Sigmoid colon (tissue), 7 donors: ENCODE data around the gene SEC16A. TPM values are rescaled to one million over a fixed set of nuclear protein-coding genes. Genes with fewer than 3 reads are reported as not detected.

Experiments
- DNase-seq: peaks from one replicate; pipeline ENCODE4 v3.0.0-alpha.2; 2019
- H3K27ac ChIP-seq, 4 donors: fragments of 200-600 bp; sonication (generic); one replicate each; pipeline ENCODE4 v1.5.1; 2016 to 2019; ENCODE audit warnings: mild to moderate bottlenecking in 1 of 4
- H3K27me3 ChIP-seq, 3 donors: fragments of 200-600 bp; sonication (generic); one replicate each; pipeline ENCODE4 v1.5.1; 2019; ENCODE audit warnings: mild to moderate bottlenecking in 1 of 3
- H3K36me3 ChIP-seq, 4 donors: fragments of 200-600 bp; sonication (generic); one replicate each; pipeline ENCODE4 v1.5.1; 2016 to 2019
- H3K4me1 ChIP-seq, 4 donors: fragments of 200-600 bp; sonication (generic); one replicate each; pipeline ENCODE4 v1.5.1; 2017 to 2019
- H3K4me3 ChIP-seq, 4 donors: fragments of 200-600 bp; sonication (generic); one replicate each; pipeline ENCODE4 v1.5.1; 2017 to 2019; ENCODE audit warnings: mild to moderate bottlenecking in 2 of 4, moderate library complexity in 1 of 4
- H3K9me3 ChIP-seq, 4 donors: fragments of 200-600 bp in 3 of 4; sonication (generic) in 3 of 4; one replicate each; pipeline versions ENCODE4 v1.5.1 to v1.6.1; 2013 to 2019
- CTCF ChIP-seq, 4 experiments: fragments of 450-650 bp in 3 of 4; fragments of 200-600 bp in 1 of 4; IDR thresholded peaks; one replicate each; pipeline ENCODE4 v1.5.1; 2016 to 2019; ENCODE audit warnings: antibody characterized with exemption in 4 of 4, mild to moderate bottlenecking in 3 of 4, moderate library complexity in 2 of 4
- EP300 ChIP-seq, 4 donors: sonication (generic); formaldehyde crosslinking; IDR thresholded peaks; one replicate each; pipeline ENCODE4 v1.6.1; 2017; ENCODE audit warnings: antibody characterized with exemption in 4 of 4
- POLR2A ChIP-seq, 2 donors: fragments of 450-650 bp; IDR thresholded peaks; one replicate each; pipeline ENCODE4 v1.6.1; 2016; ENCODE audit warnings: antibody characterized with exemption in 2 of 2, mild to moderate bottlenecking in 2 of 2, moderate library complexity in 2 of 2
- POLR2AphosphoS5 ChIP-seq, 4 donors: sonication (generic); formaldehyde crosslinking; IDR thresholded peaks; one replicate each; pipeline ENCODE4 v1.6.1; 2017; ENCODE audit warnings: antibody characterized with exemption in 4 of 4
- WGBS, 2 donors: extraction: QIAGEN DNeasy Blood & Tissue Kit; methylation state at CpG; one replicate each; pipeline ENCODE4 v1.1.7; 2013; 5-methylcytosine and 5-hydroxymethylcytosine counted together
- intact Hi-C: fragments of 100-400 bp; cut with DNase I; formaldehyde crosslinking; loops from one replicate; pipeline ENCODE4 v1.15.1; 2023
- polyA plus RNA-seq, 3 donors: library from polyadenylated mRNA; stranded (reverse); fragments of 200-250 nt; gene quantifications; one replicate each; pipeline ENCODE4 v1.2.3, GENCODE V29; 2013
- total RNA-seq, 4 donors: library from RNA; depleted of rRNA; stranded (reverse); fragments of >200 nt; gene quantifications; one replicate each; pipeline ENCODE4 v1.1.0, GENCODE V29; 2016
- donor health status: healthy with polysubstance abuse.
- donor health status: Bipolar disorder and iron deficiency.
- donor health status: healthy.

Gene SEC16A
- total and polyA plus RNA-seq, 7 donors = 22.8 to 57.0 (median 27.5) TPM

- intact Hi-C loops = no loop called here
- no peak for TF ChIP-seq CTCF (IDR thresholded peaks at IDR 0.05)
- no peak for TF ChIP-seq POLR2A (IDR thresholded peaks at IDR 0.05)
- no peak for TF ChIP-seq POLR2AphosphoS5 (IDR thresholded peaks at IDR 0.05)
- TF ChIP-seq EP300 (IDR thresholded peaks at IDR 0.05) = no peak
- H3K9me3 ChIP-seq = no peaks in the 10 kb centered on the region
- no peak overlapping the region for H3K4me3 ChIP-seq
- DNase-seq = no peak
- peaks cover 67 to 100% (median 98%) of the 10 kb centered on the region in 4 donors for H3K36me3 ChIP-seq
- H3K27me3 ChIP-seq = no peaks in the 10 kb centered on the region
- H3K27ac ChIP-seq = no peak overlapping the region
- 86 to 92% methylated on average over 27 of the region's 27 CpGs for WGBS, 2 donors
- H3K4me1 ChIP-seq = peaks cover 0 to 3% (median 0%) of the 10 kb centered on the region in 4 donors
Measured at GRCh38 chr9:136509549-136509948, 26.7 kb upstream of the SEC16A start.

GRCh38 chr9:136508729-136509500, 26.1 kb upstream of the SEC16A start:
- no peak overlapping the region for H3K27ac ChIP-seq
- H3K4me3 ChIP-seq = no peak overlapping the region
- intact Hi-C loops = no loop called here
- peaks cover 0 to 3% (median 0%) of the 10 kb centered on the region in 4 donors for H3K4me1 ChIP-seq
- no peak for TF ChIP-seq POLR2AphosphoS5 (IDR thresholded peaks at IDR 0.05)
- TF ChIP-seq EP300 (IDR thresholded peaks at IDR 0.05) = no peak
- no peak for TF ChIP-seq POLR2A (IDR thresholded peaks at IDR 0.05)
- no peak for TF ChIP-seq CTCF (IDR thresholded peaks at IDR 0.05)
- no peaks in the 10 kb centered on the region for H3K9me3 ChIP-seq
- H3K36me3 ChIP-seq = peaks cover 67 to 100% (median 98%) of the 10 kb centered on the region in 4 donors
- no peaks in the 10 kb centered on the region for H3K27me3 ChIP-seq
- WGBS, 2 donors = 84 to 89% methylated on average over 37 of the region's 37 CpGs
- DNase-seq = no peak

- DNase-seq = no peak
- Histone ChIP-seq H3K27ac (no peak overlapping the region), H3K4me3 (no peak overlapping the region), H3K36me3 (peaks cover 67 to 100% (median 97%) of the 10 kb centered on the region in 4 donors), H3K27me3 (no peaks in the 10 kb centered on the region), H3K9me3 (no peaks in the 10 kb centered on the region), H3K4me1 (peaks cover 0 to 3% (median 0%) of the 10 kb centered on the region in 4 donors)
- WGBS, 2 donors = 95 to 96% methylated on average over 23 of the region's 23 CpGs
- TF ChIP-seq POLR2A (IDR thresholded peaks at IDR 0.05) (no peak), POLR2AphosphoS5 (IDR thresholded peaks at IDR 0.05) (no peak), CTCF (IDR thresholded peaks at IDR 0.05) (no peak), EP300 (IDR thresholded peaks at IDR 0.05) (no peak)
- intact Hi-C loops = no loop called here
Measured at GRCh38 chr9:136507992-136508375, 25.1 kb upstream of the SEC16A start.

GRCh38 chr9:136507221-136507991, 24.6 kb upstream of the SEC16A start:
- Histone ChIP-seq H3K27ac (no peak overlapping the region), H3K9me3 (no peaks in the 10 kb centered on the region), H3K27me3 (no peaks in the 10 kb centered on the region), H3K4me1 (peaks cover 0 to 3% (median 0%) of the 10 kb centered on the region in 4 donors), H3K36me3 (peaks cover 69 to 100% (median 96%) of the 10 kb centered on the region in 4 donors), H3K4me3 (no peak overlapping the region)
- no peak for DNase-seq
- intact Hi-C loops = no loop called here
- TF ChIP-seq CTCF (IDR thresholded peaks at IDR 0.05) (no peak), EP300 (IDR thresholded peaks at IDR 0.05) (no peak), POLR2A (IDR thresholded peaks at IDR 0.05) (no peak), POLR2AphosphoS5 (IDR thresholded peaks at IDR 0.05) (no peak)
- WGBS, 2 donors = 88 to 93% methylated on average over 28 of the region's 28 CpGs
